Astrocyte of the spinal cord (primary cell): Measurements from ENCODE around the gene GFOD2.

Experiments used
- DNase-seq: peaks from one replicate; pipeline ENCODE4 v3.0.0; 2011; ENCODE audit warnings: low read depth, low spot score
- H3K4me3 ChIP-seq: 2 replicates; pipeline ENCODE4 v1.5.1; 2011; ENCODE audit warnings: low read depth, mild to moderate bottlenecking, low read length, moderate library complexity
- in situ Hi-C: cut with HindIII; loops from 2 replicates; pipeline ENCODE4 v1.10.0; 2017; ENCODE audit warnings: low sequenced_read_pairs
- TF ChIP-seq, protein P1 (sequence below): IDR thresholded peaks from 2 replicates; pipeline ENCODE4 v1.5.1; 2012; ENCODE audit warnings: low read depth, mild to moderate bottlenecking, low read length, inconsistent platforms

The GFOD2 gene

DNA sequence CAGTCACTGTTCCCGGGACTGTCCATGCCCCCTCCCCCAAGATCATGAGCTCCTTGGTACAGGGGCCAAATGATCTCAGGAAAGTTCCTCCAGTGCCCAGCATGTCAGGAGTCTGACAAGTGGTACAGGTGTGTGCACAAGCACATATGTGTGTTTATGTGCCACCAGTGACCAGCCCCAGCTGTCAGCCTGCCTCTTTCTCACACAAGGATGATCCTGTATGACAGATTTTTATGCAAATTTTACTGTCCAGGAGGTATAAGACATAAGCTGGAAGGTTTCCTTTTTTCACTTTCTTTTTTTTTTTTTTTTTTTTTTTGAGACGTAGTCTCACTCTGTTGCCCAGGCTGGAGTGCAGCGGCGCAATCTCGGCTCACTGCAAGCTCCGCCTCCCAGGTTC, 31.4 kb upstream of the GFOD2 start:
- no peak for DNase-seq
- H3K4me3 ChIP-seq: no peak overlapping the region
- TF ChIP-seq, protein P1, sequence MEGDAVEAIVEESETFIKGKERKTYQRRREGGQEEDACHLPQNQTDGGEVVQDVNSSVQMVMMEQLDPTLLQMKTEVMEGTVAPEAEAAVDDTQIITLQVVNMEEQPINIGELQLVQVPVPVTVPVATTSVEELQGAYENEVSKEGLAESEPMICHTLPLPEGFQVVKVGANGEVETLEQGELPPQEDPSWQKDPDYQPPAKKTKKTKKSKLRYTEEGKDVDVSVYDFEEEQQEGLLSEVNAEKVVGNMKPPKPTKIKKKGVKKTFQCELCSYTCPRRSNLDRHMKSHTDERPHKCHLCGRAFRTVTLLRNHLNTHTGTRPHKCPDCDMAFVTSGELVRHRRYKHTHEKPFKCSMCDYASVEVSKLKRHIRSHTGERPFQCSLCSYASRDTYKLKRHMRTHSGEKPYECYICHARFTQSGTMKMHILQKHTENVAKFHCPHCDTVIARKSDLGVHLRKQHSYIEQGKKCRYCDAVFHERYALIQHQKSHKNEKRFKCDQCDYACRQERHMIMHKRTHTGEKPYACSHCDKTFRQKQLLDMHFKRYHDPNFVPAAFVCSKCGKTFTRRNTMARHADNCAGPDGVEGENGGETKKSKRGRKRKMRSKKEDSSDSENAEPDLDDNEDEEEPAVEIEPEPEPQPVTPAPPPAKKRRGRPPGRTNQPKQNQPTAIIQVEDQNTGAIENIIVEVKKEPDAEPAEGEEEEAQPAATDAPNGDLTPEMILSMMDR: no peak
- in situ Hi-C loops: no loop called here

DNA sequence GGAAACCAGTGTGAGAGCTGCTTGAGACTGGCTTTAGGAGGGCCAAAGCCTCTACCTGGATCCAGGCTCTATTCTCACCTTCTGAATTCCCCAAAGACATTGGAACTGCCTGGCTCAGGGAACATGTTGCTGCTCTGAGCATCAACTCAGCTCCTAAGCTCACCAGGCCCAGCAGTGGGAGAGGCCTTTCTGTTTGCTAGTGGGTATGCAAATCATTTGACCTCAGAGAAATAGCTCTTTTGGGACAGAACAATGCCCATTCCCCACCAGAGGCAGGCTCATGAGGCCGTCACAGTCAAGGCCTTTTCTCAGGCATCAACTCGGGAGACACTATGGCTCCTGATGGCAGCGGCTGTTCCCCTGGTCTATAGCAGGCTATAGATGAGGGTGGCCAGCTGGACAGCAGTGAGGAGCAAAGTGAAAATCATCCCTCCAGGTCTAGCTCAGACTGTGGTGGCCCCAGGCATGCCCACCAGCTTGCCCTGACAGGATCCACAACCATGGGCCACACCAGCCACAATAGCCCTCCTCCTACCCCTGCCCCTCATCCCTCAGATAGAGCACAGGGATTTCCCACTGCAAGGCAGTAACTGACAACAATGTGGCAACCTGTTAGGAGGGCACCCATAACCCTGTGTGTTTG, 30.4 kb upstream of the GFOD2 start:
- TF ChIP-seq, protein P1: no peak
- in situ Hi-C loops: no loop called here
- no peak overlapping the region for H3K4me3 ChIP-seq
- no peak for DNase-seq

DNA sequence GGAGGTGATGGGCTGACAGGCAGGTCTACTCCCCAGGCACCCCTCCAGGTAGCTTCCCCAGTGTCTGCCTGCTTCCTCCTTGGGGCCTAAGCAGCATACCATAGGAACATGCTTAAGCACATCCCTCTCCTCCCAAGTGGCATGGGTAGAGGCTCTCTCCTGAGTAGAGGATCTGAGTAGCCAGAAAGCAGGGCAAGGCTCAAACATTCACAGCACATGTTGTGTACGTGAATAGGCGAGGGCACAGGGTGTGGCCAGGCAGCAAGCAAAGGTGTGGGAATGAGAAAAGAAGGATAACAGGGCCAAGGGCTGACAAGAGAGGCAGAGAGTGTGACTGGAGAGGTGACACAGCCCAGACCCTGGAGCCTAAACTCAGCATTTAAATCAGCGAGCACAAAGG, 29.7 kb upstream of the GFOD2 start:
- in situ Hi-C loops: no loop called here
- TF ChIP-seq, protein P1: no peak
- no peak for DNase-seq
- no peak overlapping the region for H3K4me3 ChIP-seq

DNA sequence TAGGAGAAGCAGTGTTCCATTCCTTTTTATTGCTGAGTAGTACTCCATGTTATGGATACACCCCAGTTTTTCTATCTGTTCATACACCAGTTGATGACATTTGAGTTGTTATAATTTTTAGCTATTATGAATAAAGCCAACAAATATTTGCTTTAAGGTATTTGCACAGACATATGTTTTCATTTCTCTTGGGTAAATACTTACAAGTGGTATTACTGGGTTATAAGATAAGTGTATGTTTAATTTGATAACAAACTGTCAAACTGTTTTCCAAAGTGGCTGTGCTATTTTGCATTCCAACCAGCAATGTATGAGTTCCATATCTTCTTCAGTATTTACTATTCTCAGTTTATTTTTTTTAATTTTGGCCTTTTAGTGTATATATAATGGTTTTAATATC, 27.7 kb upstream of the GFOD2 start:
- H3K4me3 ChIP-seq: no peak overlapping the region
- no peak for DNase-seq
- TF ChIP-seq, protein P1: no peak
- in situ Hi-C loops: no loop called here

DNA sequence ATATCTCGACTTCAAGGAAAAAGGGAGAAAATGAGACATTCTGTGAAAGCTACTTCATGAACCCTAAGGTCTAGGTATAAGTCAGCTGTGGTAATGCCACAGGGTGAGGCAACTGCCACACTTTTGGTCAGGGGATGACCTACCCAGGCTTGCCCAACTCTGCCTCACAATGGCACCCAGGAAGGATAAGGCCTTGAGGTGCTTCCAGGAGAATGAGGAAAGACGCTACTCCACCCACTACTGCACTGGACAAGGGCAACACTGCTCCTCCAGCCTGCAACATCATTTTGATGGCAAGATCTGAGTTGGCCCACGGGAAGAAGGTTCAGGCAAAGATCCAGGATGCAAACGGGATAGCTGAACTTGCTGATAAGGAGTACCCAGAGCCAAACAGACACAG, 22.0 kb upstream of the GFOD2 start:
- in situ Hi-C loops: no loop called here
- H3K4me3 ChIP-seq: no peak overlapping the region
- no peak for DNase-seq
- TF ChIP-seq, protein P1: no peak

DNA sequence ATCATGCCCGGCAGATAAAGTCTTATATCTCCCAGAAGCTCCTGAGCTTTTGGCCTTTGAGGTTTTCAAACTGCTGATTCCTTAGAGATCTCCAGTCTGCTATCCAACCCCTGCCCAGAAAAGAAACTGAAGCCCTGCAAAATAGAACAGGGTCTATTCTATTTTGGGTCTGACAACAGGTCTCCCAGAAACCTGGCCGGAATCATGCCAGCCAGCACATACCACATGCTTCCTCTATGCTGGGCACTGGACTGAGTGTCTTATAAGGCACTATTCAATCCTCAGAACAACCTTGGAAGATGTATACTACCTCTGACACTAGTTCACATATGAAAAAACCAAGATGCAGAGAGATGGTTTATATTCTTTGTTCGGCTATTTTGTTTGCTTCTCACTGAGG, 21.3 kb upstream of the GFOD2 start:
- in situ Hi-C loops: no loop called here
- H3K4me3 ChIP-seq: no peak overlapping the region
- DNase-seq: no peak
- TF ChIP-seq, protein P1: no peak
